NCI-H2107 treated with DMSO at 0.1 percent for 48 hours (cell line): ENCODE data around the gene CYSRT1.

ENCODE experiments used
- DNase-seq: peaks from one replicate; lab custom pipeline; 2025; ENCODE audit not compliant: unreplicated experiment; lab: John Stamatoyannopoulos, UW

The CYSRT1 gene

GRCh38 chr9:137270929-137271695 lies 46.1 kb downstream of the CYSRT1 start:
- no peak for DNase-seq

- DNase-seq = no peak
These were observed 46.7 kb downstream of the CYSRT1 start for GRCh38 chr9:137271696-137272076.

GRCh38 chr9:137272241-137273094 lies 47.5 kb downstream of the CYSRT1 start:
- DNase-seq = no peak

GRCh38 chr9:137273095-137273490 lies 48.1 kb downstream of the CYSRT1 start:
- DNase-seq = no peak

- DNase-seq = peak; percentile 35
These were observed 48.8 kb downstream of the CYSRT1 start for GRCh38 chr9:137273611-137274320.

- DNase-seq = no peak
These were observed 50.2 kb downstream of the CYSRT1 start for GRCh38 chr9:137275203-137275587.
